Retinal pigment epithelial cell (primary cell): ENCODE results near the gene CUTA.

Source experiments
- DNase-seq: peaks from one replicate; pipeline ENCODE4 v3.0.0-alpha.2; 2010; ENCODE audit warnings: low read depth
- H3K4me3 ChIP-seq: 2 replicates; pipeline ENCODE4 v1.5.1; 2011; ENCODE audit warnings: mild to moderate bottlenecking, low read length, control low read depth, moderate library complexity
- CTCF ChIP-seq: conservative IDR thresholded peaks from 2 replicates; pipeline ENCODE4 v1.5.1; 2011; ENCODE audit warnings: low read depth, low read length, control low read depth, inconsistent platforms

CUTA gene

GRCh38 chr6:33417903-33418689 lies at the start of gene CUTA:
Gene CUTA (minus strand): TSS chr6:33418107. CDS start chr6:33418000, 107 bp downstream.
- peak; percentile 99 for DNase-seq
- TF ChIP-seq CTCF = peak; percentile 43
- H3K4me3 ChIP-seq = peak within 1 kb of the TSS; percentile 88

GRCh38 chr6:33467091-33467490 lies 49.2 kb upstream of the CUTA start:
- no peak for DNase-seq
- TF ChIP-seq CTCF = no peak
- no peak overlapping the region for H3K4me3 ChIP-seq

- H3K4me3 ChIP-seq = no peak overlapping the region
- no peak for TF ChIP-seq CTCF
- no peak for DNase-seq
These were observed 48.3 kb upstream of the CUTA start for GRCh38 chr6:33466075-33466735.

- DNase-seq = no peak
- H3K4me3 ChIP-seq = no peak overlapping the region
- TF ChIP-seq CTCF = no peak
These were observed 41.3 kb upstream of the CUTA start for GRCh38 chr6:33459226-33459625.

GRCh38 chr6:33458676-33459075 lies 40.8 kb upstream of the CUTA start:
- no peak overlapping the region for H3K4me3 ChIP-seq
- no peak for TF ChIP-seq CTCF
- DNase-seq = no peak

GRCh38 chr6:33456156-33456555 lies 38.2 kb upstream of the CUTA start:
- no peak for DNase-seq
- TF ChIP-seq CTCF = no peak
- H3K4me3 ChIP-seq = no peak overlapping the region

- H3K4me3 ChIP-seq = peak overlapping the region; percentile 89
- TF ChIP-seq CTCF = no peak
- DNase-seq = no peak
These were observed 37.1 kb upstream of the CUTA start for GRCh38 chr6:33455051-33455450.
